ENCODE results near the gene OPN1MW2.
"Not testable (repeated sequence)": the region's sequence is repeated elsewhere in the genome, so short reads cannot be mapped to it uniquely, and the experiment has no call there.

GRCh38 chrX:154194316-154194715, 25.2 kb upstream of the OPN1MW2 start:
- not testable (repeated sequence) for TF ChIP-seq ZNF317 (CRISPR knock-in tag; IDR thresholded peaks at IDR 0.05); SMARCC2 (IDR thresholded peaks at IDR 0.05); POLR2A (IDR thresholded peaks at IDR 0.05; ENCODE audit: insufficient read depth in 1 of 2, low read depth in 2 of 2, low read length in 2 of 2); GTF3A (CRISPR knock-in tag; conservative IDR thresholded peaks at IDR 0.05); ATF2 (CRISPR knock-in tag; IDR thresholded peaks at IDR 0.05); ZNF24 (IDR thresholded peaks at IDR 0.05); ATF3 (CRISPR knock-in tag; IDR thresholded peaks at IDR 0.05); ZNF768 (CRISPR knock-in tag; IDR thresholded peaks at IDR 0.05); STAG1 (CRISPR knock-in tag; IDR thresholded peaks at IDR 0.05); EZH2 (conservative IDR thresholded peaks at IDR 0.05; ENCODE audit: low read depth, low read length); ZNF484 (CRISPR knock-in tag; IDR thresholded peaks at IDR 0.05; ENCODE audit: borderline replicate concordance, low read depth); CBFB (CRISPR knock-in tag; IDR thresholded peaks at IDR 0.05); ETV6 (CRISPR knock-in tag; conservative IDR thresholded peaks at IDR 0.05)

All from HepG2 (cell line).